Midbrain (tissue), 1 donor: Measurements from ENCODE around the gene SDHAF2.
"Not testable (repeated sequence)": the region's sequence is repeated elsewhere in the genome, so short reads cannot be mapped to it uniquely, and the experiment has no call there.

Source experiments
- DNase-seq: peaks from one replicate; lab custom pipeline; 2025; lab: John Stamatoyannopoulos, UW

The SDHAF2 gene

GRCh38 chr11:61429691-61430582 lies at the start of gene SDHAF2, which contains the start of gene CPSF7:
TSS of gene SDHAF2 (plus strand) at chr11:61430124. CDS start at chr11:61430147, 23 bp downstream.
TSS of gene CPSF7 (minus strand) at chr11:61429975. CDS start at chr11:61429235, 740 bp downstream.
- peak; percentile 97 for DNase-seq

- DNase-seq: no peak
These were observed 49.0 kb upstream of the SDHAF2 start for GRCh38 chr11:61380884-61381283.

GRCh38 chr11:61383859-61384258 lies 46.1 kb upstream of the SDHAF2 start:
- not testable (repeated sequence) for DNase-seq

DNA sequence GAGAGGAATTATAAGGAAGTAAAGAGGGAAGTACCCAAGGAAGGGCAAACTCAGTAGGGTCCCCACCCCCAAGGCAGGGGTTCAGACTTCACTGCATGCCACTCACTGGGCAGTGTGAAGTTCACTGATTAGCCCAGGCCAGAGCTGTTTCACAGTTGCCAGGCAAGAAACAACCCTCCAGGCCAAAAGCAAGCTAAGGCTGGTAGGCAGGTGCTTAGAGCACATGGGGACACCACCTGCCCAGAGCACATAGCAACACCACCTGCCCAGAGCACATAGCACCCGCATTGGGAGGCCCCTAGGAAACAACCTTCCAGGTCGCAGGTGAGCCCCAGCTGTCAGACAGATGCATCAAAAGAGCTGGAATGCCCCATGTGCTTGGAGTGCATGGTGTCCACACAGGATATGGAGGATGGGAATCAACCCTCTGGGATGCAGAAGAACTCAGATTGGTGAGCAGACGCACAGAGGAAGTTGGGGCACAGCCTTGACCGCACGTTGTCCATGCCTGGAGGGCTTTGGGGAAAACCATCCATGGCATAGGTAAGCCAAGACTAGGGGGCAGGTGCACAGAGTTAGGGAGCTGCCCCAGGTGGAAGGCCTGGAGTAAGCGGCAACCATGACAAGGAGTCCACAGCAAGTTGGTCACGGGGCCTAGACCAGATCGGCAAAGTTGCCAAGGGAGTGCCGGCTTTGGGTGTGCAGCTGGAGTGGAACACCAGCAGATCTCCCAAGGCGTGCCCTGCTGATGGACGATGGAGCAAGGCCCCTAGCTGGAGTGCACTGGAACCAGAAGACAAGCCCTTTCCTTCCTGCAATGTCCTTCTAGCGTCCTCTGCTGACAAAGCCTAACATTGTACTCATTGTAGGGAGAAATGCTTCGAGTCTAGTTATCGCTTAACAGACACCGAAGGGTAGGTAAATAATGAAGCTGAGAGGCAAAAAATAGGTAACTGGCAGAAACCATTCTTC lies 45.4 kb upstream of the SDHAF2 start:
- DNase-seq: no peak

GRCh38 chr11:61390161-61390560 lies 39.8 kb upstream of the SDHAF2 start:
- DNase-seq: no peak

- no peak for DNase-seq
These were observed 36.8 kb upstream of the SDHAF2 start for GRCh38 chr11:61392981-61393595.

GRCh38 chr11:61401173-61401572 lies 28.8 kb upstream of the SDHAF2 start:
- DNase-seq: no peak

GRCh38 chr11:61401573-61401972 lies 28.4 kb upstream of the SDHAF2 start:
- DNase-seq: no peak

- DNase-seq: no peak
These were observed 26.3 kb upstream of the SDHAF2 start for GRCh38 chr11:61403658-61404057.

- DNase-seq: no peak
These were observed 25.8 kb upstream of the SDHAF2 start for GRCh38 chr11:61404103-61404502.

GRCh38 chr11:61404641-61405040 lies 25.3 kb upstream of the SDHAF2 start:
- DNase-seq: no peak

- DNase-seq: peak; percentile 41
These were observed 23.9 kb upstream of the SDHAF2 start for GRCh38 chr11:61406067-61406466.

GRCh38 chr11:61406991-61407728 lies 22.8 kb upstream of the SDHAF2 start:
- no peak for DNase-seq

DNA sequence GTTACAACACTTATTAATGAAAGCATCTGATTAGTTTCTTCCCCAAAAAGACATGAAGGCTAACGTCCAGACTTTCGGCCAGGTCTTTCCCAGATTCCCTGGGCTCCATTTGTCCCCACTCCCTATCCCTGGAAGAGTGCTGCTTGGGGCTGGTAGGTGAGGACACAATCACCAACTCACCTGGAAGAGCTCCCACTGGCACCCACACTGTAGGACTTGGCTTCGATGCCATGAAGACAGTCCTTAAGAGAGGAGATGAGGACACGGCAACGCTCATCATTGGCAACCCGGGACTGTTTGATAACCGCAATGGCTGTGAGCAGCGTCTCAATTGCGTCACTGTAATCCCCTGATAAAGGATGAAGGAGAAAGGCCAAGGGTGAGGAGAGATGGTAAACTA lies 18.3 kb upstream of the SDHAF2 start:
- no peak for DNase-seq

DNA sequence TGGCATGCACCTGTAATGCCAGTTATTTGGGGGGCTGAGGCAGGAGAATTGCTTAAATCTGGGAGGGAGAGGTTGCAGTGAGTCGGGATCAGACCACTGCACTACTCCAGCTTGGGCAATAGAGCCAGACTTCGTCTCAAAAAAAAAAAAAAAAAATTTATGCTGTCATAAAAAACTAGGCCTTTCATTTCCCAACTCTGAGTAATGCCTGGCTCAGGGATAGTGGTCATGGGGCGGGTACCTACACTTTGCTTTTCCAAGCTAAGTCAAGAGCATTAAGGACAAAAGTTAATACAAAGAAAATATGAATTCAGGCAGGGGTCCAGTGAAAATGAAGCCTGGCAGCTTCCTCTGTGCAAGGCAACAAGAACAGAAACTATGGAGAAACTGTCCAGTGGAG lies 16.4 kb upstream of the SDHAF2 start:
- no peak for DNase-seq

- no peak for DNase-seq
These were observed 15.4 kb upstream of the SDHAF2 start for GRCh38 chr11:61414547-61414946.

GRCh38 chr11:61415381-61415780 lies 14.5 kb upstream of the SDHAF2 start:
- DNase-seq: no peak

- DNase-seq: no peak
These were observed 13.0 kb upstream of the SDHAF2 start for GRCh38 chr11:61416941-61417340.

DNA sequence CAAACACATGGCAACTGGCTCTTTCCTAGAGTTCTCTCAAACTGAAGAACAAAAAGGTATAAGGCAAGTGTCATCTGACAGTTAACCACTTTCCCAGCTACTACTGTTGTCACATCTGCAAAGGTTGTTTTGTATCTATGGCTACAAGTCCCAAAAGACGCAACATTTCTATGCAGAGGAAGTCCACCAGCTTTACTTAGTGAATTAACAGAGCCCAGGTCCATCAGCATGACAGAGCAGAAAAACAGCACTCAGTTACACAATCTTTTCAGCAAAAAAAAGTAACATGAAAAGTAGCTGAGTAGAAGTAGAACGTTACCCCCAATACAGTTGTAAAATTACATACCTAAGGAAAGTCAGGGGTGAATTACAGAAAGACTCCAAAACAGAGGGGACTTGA lies 12.3 kb upstream of the SDHAF2 start:
- no peak for DNase-seq

GRCh38 chr11:61418136-61418535 lies 11.8 kb upstream of the SDHAF2 start:
- no peak for DNase-seq

GRCh38 chr11:61422226-61422625 lies 7.7 kb upstream of the SDHAF2 start:
- no peak for DNase-seq
